A549 (cell line): Measurements from ENCODE around the gene GLIPR2.

Source experiments
- EHMT2 ChIP-seq: fragments of 200-600 bp; sonication (generic); IDR thresholded peaks from 2 replicates; pipeline ENCODE4 v1.6.1; 2016; ENCODE audit warnings: antibody characterized with exemption, low read depth, mild to moderate bottlenecking, moderate library complexity
- MYC ChIP-seq: IDR thresholded peaks from 2 replicates; pipeline ENCODE4 v1.6.1; 2012; ENCODE audit warnings: mild to moderate bottlenecking, inconsistent platforms, low read length, improper control_type of control experiment, borderline replicate concordance
- NR3C1 ChIP-seq: fragments of >200 bp; sonication (Bioruptor Twin); formaldehyde crosslinking; IDR thresholded peaks from 3 replicates; pipeline ENCODE4 v1.6.1; 2017
- POLR2A ChIP-seq: IDR thresholded peaks from 2 replicates; pipeline ENCODE4 v1.6.1; 2012; ENCODE audit warnings: mild to moderate bottlenecking, low read length
- RAD21 ChIP-seq, 2 experiments: fragments of >200 bp in 1 of 2; sonication (Bioruptor Twin) in 1 of 2; formaldehyde crosslinking in 1 of 2; IDR thresholded peaks in 1 of 2; conservative IDR thresholded peaks in 1 of 2; 2 replicates in 1 of 2; 3 replicates in 1 of 2; pipeline ENCODE4 v1.6.1; 2012 to 2018; ENCODE audit warnings: inconsistent platforms in 1 of 2
- REST ChIP-seq: fragments of 200-600 bp; sonication (generic); IDR thresholded peaks from 2 replicates; pipeline ENCODE4 v1.6.1; 2016; ENCODE audit warnings: antibody characterized with exemption, mild to moderate bottlenecking, moderate library complexity
- TF ChIP-seq, protein P1 (sequence below): fragments of >200 bp; sonication (Bioruptor Twin); formaldehyde crosslinking; IDR thresholded peaks from 3 replicates; pipeline ENCODE4 v1.5.1; 2016

DNA sequence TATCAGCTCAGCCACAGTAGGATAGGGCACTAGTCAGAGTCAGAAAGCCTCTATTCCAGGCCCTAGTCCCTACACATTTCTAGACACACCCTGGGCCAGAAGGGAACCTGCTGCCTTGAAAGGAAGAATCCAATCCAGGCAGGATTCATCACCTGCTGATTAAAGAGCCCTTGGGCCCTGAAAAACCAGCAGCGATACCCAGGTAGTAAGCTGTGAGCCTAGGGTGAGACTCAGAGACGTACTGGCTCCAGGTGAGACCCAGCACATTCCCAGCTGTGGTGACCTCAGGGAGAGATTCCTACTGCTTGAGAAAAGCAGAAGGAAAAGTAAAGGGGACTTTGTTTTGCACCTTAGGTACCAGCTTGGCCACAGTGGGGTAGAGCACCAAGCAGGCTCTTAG, 37.3 kb downstream of the GLIPR2 start:
- TF ChIP-seq, protein P1, sequence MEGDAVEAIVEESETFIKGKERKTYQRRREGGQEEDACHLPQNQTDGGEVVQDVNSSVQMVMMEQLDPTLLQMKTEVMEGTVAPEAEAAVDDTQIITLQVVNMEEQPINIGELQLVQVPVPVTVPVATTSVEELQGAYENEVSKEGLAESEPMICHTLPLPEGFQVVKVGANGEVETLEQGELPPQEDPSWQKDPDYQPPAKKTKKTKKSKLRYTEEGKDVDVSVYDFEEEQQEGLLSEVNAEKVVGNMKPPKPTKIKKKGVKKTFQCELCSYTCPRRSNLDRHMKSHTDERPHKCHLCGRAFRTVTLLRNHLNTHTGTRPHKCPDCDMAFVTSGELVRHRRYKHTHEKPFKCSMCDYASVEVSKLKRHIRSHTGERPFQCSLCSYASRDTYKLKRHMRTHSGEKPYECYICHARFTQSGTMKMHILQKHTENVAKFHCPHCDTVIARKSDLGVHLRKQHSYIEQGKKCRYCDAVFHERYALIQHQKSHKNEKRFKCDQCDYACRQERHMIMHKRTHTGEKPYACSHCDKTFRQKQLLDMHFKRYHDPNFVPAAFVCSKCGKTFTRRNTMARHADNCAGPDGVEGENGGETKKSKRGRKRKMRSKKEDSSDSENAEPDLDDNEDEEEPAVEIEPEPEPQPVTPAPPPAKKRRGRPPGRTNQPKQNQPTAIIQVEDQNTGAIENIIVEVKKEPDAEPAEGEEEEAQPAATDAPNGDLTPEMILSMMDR, result no peak
- no peak for TF ChIP-seq MYC
- TF ChIP-seq RAD21 (conservative IDR thresholded peaks at IDR 0.05 in 1 of 2, IDR thresholded peaks at IDR 0.05 in 1 of 2), result no peak
- no peak for TF ChIP-seq NR3C1
- no peak for TF ChIP-seq POLR2A
- TF ChIP-seq REST, result no peak
- no peak for TF ChIP-seq EHMT2
